ENCODE measurements around the gene RNF182.

GRCh38 chr6:13929196-13929595, 4.4 kb downstream of the RNF182 start:
- TF ChIP-seq CTCF (IDR thresholded peaks at IDR 0.05): no peak
- TF ChIP-seq EZH2 (IDR thresholded peaks at IDR 0.05; ENCODE audit: borderline replicate concordance, insufficient read depth, low read depth, low read length, poor library complexity, severe bottlenecking): no peak

Data from B cell (primary cell).